ENCODE data around the gene SH3TC1. TPM values are rescaled to one million over a fixed set of nuclear protein-coding genes. Genes with fewer than 3 reads are reported as not detected.

SH3TC1 gene
- total and polyA plus RNA-seq, 2 of the 13 experiments (the other 11 are each of a cell fraction or from before 2014, with no cell fraction given): 14.9 to 21.8 TPM

- no peak for TF ChIP-seq USF2 (IDR thresholded peaks at IDR 0.05; ENCODE audit: low read depth, low read length)
- no peak for TF ChIP-seq USF2 (CRISPR knock-in tag; IDR thresholded peaks at IDR 0.05; ENCODE audit: borderline replicate concordance)
- no peak for TF ChIP-seq CBX5 (CRISPR knock-in tag; IDR thresholded peaks at IDR 0.05; ENCODE audit: borderline replicate concordance)
- TF ChIP-seq ATF5 (CRISPR knock-in tag; IDR thresholded peaks at IDR 0.05; ENCODE audit: low read depth): no peak
- TF ChIP-seq KLF6 (CRISPR knock-in tag; IDR thresholded peaks at IDR 0.05): no peak
These were observed 91.5 kb downstream of the SH3TC1 start (continued) for GRCh38 chr4:8290701-8290970.

Other genes with a start within 250 kb of the SH3TC1 start
- gene ABLIM2, start 40.5 kb upstream of the SH3TC1 start, total RNA-seq (2016; rRNA removed; fragmentation: Illumina TruSeq; extraction: Trizol): 0.18 and 0.20 TPM in 2 replicates
- gene ABLIM2, start 40.5 kb upstream of the SH3TC1 start, polyA plus RNA-seq (2011; rRNA removed): 0.37 and 0.42 TPM in 2 replicates
- not detected in 2 replicates for gene HTRA3, start 70.5 kb downstream of the SH3TC1 start, total RNA-seq (2016; rRNA removed; fragmentation: Illumina TruSeq; extraction: Trizol)
- gene HTRA3, start 70.5 kb downstream of the SH3TC1 start, polyA plus RNA-seq (2011; rRNA removed): 0.16 and 0.17 TPM in 2 replicates
- gene ACOX3, start 241.4 kb downstream of the SH3TC1 start, total RNA-seq (2016; rRNA removed; fragmentation: Illumina TruSeq; extraction: Trizol): 17.0 and 17.8 TPM in 2 replicates
- gene ACOX3, start 241.4 kb downstream of the SH3TC1 start, polyA plus RNA-seq (2011; rRNA removed): 4.2 and 5.8 TPM in 2 replicates
- gene TRMT44, start 241.5 kb downstream of the SH3TC1 start, total RNA-seq (2016; rRNA removed; fragmentation: Illumina TruSeq; extraction: Trizol): 6.5 and 8.6 TPM in 2 replicates
- 5.8 and 6.9 TPM in 2 replicates for gene TRMT44, start 241.5 kb downstream of the SH3TC1 start, polyA plus RNA-seq (2011; rRNA removed)

Measured in HepG2 (cell line).